ENCODE data around the gene PAEP.
"Not testable (repeated sequence)": the region's sequence is repeated elsewhere in the genome, so short reads cannot be mapped to it uniquely, and the experiment has no call there.

The PAEP gene

GRCh38 chr9:135526089-135526729 is 35.3 kb upstream of the PAEP start:
- DNase-seq (ENCODE audit: low read depth): no peak

- no peak for DNase-seq (ENCODE audit: low read depth)
Observed at GRCh38 chr9:135526730-135527571, 34.6 kb upstream of the PAEP start.

- DNase-seq (ENCODE audit: low read depth): not testable (repeated sequence)
Observed at GRCh38 chr9:135528842-135529435, 32.6 kb upstream of the PAEP start.

- no peak for DNase-seq (ENCODE audit: low read depth)
Observed at GRCh38 chr9:135530146-135530545, 31.4 kb upstream of the PAEP start.

- DNase-seq (ENCODE audit: low read depth): no peak
Observed at GRCh38 chr9:135531096-135531495, 30.5 kb upstream of the PAEP start.

- DNase-seq (ENCODE audit: low read depth): no peak
Observed at GRCh38 chr9:135533113-135533512, 28.4 kb upstream of the PAEP start.

GRCh38 chr9:135533674-135534073 is 27.9 kb upstream of the PAEP start:
- DNase-seq (ENCODE audit: low read depth): no peak

- not testable (repeated sequence) for DNase-seq (ENCODE audit: low read depth)
Observed at GRCh38 chr9:135534192-135534711, 27.3 kb upstream of the PAEP start.

GRCh38 chr9:135534826-135535225 is 26.7 kb upstream of the PAEP start:
- DNase-seq (ENCODE audit: low read depth): not testable (repeated sequence)

- DNase-seq (ENCODE audit: low read depth): not testable (repeated sequence)
Observed at GRCh38 chr9:135535631-135536030, 25.9 kb upstream of the PAEP start.

GRCh38 chr9:135536216-135536615 is 25.3 kb upstream of the PAEP start:
- no peak for DNase-seq (ENCODE audit: low read depth)

GRCh38 chr9:135543262-135543894 is 18.2 kb upstream of the PAEP start:
- not testable (repeated sequence) for DNase-seq (ENCODE audit: low read depth)

GRCh38 chr9:135544981-135545635 is 16.4 kb upstream of the PAEP start:
- no peak for DNase-seq (ENCODE audit: low read depth)

GRCh38 chr9:135545646-135546176 is 15.8 kb upstream of the PAEP start, which contains the start of gene OBP2A:
TSS of gene OBP2A (plus strand) at chr9:135546126. CDS start at chr9:135546181, 55 bp downstream.
- not testable (repeated sequence) for DNase-seq (ENCODE audit: low read depth)

GRCh38 chr9:135546792-135547617 is 14.6 kb upstream of the PAEP start:
- DNase-seq (ENCODE audit: low read depth): not testable (repeated sequence)

GRCh38 chr9:135547756-135548736 is 13.5 kb upstream of the PAEP start:
- no peak for DNase-seq (ENCODE audit: low read depth)

GRCh38 chr9:135549478-135550343 is 11.8 kb upstream of the PAEP start:
- DNase-seq (ENCODE audit: low read depth): not testable (repeated sequence)

- DNase-seq (ENCODE audit: low read depth): no peak
Observed at GRCh38 chr9:135550344-135550918, 11.1 kb upstream of the PAEP start.
